Measurements from ENCODE around the gene CLDN17.

CLDN17 gene

DNA sequence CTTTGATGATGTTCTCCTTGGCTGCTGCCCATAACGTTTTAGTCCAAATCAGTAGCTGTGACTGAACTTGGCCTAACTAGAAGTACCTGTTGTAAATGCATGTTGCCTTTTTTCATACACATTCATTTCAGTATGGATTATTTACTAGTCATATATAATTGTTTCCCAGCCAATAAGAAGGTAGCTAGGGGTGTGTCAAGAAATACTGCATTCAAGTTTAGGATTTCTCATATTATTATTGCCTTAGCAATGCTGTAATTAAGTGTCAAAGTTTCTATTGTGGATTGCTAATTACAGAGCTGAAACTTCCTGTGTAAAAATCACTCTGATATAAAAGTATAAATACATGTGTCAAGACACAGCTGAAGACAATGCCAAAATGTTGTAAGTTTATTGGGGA, at the start of gene CLDN17:
TSS of gene CLDN17 (minus strand) at position 101 of the 400 bp plus-strand sequence. CDS start 188 bp downstream, outside the sequence.
- DNase-seq (ENCODE audit: low spot score) (no peak), FAIRE-seq (no peak)

- DNase-seq (ENCODE audit: low spot score) = no peak
- FAIRE-seq = no peak
Observed at GRCh38 chr21:30216041-30216723, 49.6 kb upstream of the CLDN17 start, which contains the start of gene CLDN8. Gene CLDN8 (minus strand): TSS chr21:30216097. CDS start chr21:30215925, 172 bp downstream.

DNA sequence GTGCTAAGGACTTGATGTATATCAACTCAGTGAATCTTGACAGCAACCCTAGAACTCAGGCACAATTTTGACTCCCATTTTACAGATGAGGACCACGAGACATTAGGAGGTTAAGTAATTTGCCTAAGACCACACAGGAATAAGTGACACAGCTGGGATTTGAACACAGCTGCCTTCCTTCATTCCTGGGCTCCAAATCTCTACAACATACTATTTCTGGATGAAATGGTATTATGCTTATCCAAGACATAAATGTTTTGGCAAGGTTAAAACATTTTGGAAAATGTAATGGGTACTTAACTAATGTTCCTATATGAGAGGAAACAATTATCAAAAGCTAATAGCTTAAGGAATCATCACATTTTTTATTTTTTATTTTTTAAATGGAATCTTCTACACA, 44.5 kb upstream of the CLDN17 start:
- FAIRE-seq (no peak), DNase-seq (ENCODE audit: low spot score) (no peak)

DNA sequence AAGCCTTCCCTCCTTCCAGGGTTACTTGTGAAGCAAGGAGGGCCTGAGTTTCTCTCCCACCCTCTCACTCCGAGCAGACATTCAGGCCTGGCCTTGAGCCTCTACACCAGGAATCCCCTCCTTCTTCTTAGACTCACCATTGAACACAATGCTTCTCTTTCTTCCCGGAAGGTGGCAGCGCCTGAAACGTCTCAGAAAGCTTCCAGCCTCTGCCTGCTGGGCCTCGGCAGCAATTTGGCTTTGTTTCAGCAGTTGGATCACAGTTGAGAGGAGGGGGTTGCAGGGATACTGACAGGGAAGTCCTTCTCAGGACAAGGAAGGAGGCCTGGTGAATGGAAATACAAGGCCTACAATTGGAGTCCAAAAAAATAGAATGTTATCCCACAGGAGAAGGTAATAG, 43.0 kb upstream of the CLDN17 start:
- no peak for FAIRE-seq
- no peak for DNase-seq (ENCODE audit: low spot score)

DNA sequence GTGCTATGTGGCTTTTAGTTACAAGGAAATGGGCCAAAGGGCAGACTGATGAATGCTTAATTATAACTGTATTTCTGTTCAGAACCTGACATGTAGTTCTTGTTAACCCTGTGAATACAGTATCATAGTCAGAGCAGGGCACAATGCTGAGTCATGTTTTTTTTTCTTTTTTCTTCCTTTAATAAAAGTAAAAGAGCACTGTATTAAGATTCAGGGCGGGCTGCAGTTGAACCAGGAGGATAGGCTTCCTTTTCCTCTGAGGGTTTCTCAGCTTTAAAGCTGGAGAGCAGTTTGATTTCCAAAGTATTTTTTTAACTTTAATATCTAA, 40.6 kb upstream of the CLDN17 start:
- DNase-seq (ENCODE audit: low spot score) (no peak), FAIRE-seq (no peak)

DNA sequence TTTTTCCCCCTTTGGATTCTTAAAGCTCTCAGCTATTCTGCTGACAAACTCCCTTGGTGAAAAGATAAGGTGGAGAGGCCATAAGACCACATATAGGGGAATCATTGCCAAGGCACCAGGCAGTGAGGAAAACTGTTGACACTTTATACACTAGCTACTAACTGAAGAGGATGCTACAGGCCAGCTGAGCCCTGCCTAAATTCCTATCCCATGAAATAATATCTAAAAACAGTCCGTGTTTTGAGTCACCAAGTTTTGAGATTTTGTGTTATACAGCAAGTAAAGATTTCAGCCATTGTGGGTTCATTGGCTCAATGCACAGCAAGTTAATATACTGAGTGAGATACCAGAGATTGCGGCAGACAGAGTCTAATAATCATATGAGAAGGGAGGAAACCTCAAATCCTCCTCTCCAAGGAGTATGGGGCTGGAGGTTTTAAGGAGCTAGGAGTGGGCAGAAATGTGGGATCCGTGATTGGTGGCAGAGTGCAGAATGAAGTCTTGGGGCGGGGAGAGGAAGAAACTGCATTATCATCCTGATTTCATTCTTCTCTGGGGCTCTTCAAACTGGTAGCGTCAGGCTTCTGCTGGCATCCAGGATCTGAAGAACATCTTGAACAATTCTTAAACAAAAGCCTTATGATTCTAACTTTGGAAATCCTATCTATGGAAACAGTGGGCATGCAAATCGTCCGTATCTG, 40.1 kb upstream of the CLDN17 start:
- DNase-seq (ENCODE audit: low spot score) (no peak), FAIRE-seq (no peak)

DNA sequence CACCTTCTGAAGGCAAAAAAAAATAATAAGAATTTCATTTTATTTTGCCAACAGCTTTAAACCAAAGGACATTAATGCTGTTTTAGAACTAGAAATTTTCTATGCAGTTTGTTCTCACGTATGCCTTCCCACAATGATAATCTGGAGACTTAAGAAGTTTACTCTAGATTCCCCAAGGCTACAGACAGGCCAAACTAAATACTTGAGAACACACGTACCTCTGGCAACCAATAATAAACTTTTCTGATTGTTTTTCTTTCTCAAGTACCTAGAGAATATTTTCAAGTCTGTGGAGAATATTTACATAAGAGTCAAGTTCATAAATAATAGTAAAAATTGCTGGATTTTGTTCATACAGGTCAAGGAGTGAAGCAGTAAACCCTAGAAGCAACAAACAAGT, 33.4 kb upstream of the CLDN17 start:
- DNase-seq (ENCODE audit: low spot score) = no peak
- no peak for FAIRE-seq

- peak; percentile 14 for DNase-seq (ENCODE audit: low spot score)
- peak; percentile 42 for FAIRE-seq
Observed at GRCh38 chr21:30194701-30195299, 28.2 kb upstream of the CLDN17 start.

GRCh38 chr21:30193201-30193600, 26.6 kb upstream of the CLDN17 start:
- DNase-seq (ENCODE audit: low spot score) (no peak), FAIRE-seq (no peak)

DNA sequence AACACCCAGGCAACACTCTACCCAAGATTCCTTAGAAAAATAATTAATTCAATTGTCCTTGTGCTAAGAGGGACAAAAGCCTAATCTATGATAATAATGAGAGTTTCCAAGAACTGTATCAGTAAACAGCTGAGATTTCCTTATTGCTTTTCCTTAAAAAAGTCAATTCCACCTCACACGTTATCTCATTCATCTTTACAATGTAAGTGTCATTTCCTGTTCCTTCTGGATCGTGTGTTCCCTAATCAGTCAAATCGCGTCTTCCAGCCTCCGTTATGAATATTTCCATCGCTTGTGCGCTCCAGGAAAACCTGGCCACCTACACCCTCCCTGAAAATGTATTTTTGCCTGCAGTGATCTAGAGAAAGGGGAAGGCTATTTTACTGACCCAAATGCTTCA, 23.9 kb upstream of the CLDN17 start:
- FAIRE-seq (no peak), DNase-seq (ENCODE audit: low spot score) (no peak)

DNA sequence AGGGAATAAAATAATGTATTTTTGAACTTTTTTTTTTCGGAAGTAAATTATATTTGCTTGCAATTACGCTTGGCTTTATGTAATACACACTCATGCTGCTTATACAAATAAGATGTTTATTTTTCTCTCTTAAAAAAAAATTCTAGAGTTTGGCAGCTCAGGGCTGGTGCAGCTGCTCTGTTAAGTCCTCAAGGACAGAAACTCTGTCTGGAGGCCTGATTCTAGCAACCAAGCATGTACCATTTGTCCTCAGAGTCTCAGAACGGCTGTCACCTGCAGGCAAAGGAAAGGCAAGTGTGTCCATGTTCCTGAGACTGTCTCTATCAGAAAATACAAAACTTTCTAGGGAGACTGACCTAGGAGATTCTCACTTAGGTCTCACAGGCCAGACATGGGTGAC, 23.2 kb upstream of the CLDN17 start:
- no peak for DNase-seq (ENCODE audit: low spot score)
- FAIRE-seq = no peak

- no peak for FAIRE-seq
Observed at GRCh38 chr21:30186242-30186641, 19.6 kb upstream of the CLDN17 start.

DNA sequence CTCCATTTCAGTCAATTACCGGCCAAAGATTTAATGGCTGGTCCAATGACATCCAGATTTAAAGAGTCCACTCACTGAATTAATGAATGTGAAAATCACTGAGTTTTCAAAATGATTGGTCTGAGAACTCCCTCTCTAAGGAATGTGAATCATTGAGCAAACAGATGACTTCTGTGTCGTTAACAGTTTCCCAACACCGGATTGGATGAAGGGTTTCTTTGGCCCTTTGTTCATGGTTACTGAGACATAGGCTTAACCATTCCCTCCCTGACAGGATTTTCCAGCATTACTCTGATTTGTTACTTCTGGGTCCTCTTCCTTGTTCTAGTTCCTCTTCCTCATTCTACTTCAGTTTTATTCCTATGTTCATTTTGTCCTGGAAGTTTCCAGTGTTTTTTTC, 1.5 kb upstream of the CLDN17 start:
- FAIRE-seq (no peak), DNase-seq (ENCODE audit: low spot score) (no peak)

More at GRCh38 chr21:30186242-30186641, 19.6 kb upstream of the CLDN17 start:
- DNase-seq (ENCODE audit: low spot score) = no peak

DNA sequence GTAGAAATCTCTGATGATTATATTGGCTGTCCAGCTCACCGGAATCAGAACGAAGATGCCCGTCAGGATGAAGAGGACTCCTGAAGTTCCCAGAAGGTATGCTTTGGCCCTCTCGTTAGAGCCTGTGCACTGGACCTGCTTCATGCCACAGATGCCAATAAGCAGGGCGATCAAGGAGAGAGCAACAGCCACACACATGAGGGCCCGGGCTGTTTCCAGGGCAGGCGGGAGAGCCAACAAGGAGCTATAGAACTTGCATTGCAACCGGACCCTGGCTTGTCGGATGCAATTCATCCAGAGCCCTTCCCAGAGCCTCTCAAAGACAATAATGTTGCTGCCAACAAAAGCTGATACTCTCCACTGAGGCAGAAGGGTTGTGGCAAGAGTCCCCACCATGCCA, 434 bp downstream of the CLDN17 start:
- DNase-seq (ENCODE audit: low spot score) (no peak), FAIRE-seq (no peak)

DNA sequence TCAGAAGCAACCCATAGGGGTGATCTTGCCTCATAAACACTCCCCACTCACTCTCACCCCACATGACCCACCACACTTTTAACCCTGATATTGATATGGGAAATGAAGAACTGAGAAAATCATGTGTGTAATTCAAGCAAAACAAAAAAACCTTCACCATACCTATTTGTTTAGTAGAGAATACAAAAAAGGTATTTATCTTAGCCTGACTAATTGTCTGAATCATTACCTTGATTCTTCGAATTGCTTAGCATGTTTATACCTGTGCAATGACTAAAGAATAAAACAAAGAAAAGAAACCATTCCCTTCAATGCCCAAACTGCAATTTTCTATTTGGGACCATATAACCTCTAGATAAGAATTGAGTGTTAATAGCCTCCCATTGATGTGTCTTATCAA, 1.8 kb downstream of the CLDN17 start:
- FAIRE-seq (no peak), DNase-seq (ENCODE audit: low spot score) (no peak)

DNA sequence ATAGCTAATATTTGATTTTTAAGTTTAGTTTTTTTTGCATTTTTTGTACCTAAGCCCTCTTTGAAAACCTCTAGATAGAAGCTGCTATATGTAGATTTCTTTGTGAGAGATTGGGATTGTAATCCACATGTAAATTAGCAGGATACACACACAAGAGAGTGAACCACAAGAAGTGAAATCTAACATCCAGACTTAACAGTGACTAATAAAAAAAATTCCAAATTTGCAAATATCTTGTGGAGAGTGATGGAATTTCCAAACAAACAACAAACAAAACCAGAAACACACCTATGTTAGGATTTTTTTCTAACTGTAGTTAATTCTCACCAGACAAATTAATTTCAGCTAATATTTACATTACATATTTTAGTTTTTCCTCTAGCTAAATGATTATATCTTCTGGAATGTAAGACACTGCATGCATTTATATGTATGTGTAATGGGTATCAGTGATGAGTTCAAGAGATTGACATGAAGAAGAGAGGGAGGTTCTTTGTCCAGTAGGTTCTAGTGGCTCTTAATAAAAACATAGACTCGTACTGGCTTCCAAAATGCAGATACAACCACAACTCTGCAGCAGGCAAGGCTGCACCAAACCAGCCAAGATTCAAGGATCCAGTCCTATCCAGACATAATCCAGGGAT, 12.8 kb downstream of the CLDN17 start:
- FAIRE-seq (no peak), DNase-seq (ENCODE audit: low spot score) (no peak)

DNA sequence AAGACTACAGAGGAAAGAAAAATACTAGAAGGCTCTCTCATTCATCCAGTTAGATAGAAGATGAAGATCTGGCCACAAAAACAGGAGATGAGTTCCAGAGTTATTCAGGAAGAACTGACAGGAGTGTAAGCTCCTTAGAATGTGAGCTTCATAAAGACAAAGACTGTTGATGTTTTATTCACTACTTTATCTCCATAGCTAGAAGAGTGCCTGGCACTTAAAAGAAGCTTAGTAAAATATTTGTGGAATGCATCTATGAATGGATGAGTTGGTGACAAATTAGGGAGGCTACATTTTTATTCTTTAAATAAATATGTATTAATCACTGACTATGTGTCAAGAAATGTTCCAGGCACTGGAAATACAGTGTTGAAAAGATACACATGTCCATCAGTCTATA, 13.8 kb downstream of the CLDN17 start:
- FAIRE-seq = no peak
- DNase-seq (ENCODE audit: low spot score) = no peak

GRCh38 chr21:30148906-30149305, 17.7 kb downstream of the CLDN17 start:
- DNase-seq (ENCODE audit: low spot score) = no peak
- FAIRE-seq = no peak

GRCh38 chr21:30146558-30147282, 19.9 kb downstream of the CLDN17 start:
- DNase-seq (ENCODE audit: low spot score) (no peak), FAIRE-seq (no peak)

DNA sequence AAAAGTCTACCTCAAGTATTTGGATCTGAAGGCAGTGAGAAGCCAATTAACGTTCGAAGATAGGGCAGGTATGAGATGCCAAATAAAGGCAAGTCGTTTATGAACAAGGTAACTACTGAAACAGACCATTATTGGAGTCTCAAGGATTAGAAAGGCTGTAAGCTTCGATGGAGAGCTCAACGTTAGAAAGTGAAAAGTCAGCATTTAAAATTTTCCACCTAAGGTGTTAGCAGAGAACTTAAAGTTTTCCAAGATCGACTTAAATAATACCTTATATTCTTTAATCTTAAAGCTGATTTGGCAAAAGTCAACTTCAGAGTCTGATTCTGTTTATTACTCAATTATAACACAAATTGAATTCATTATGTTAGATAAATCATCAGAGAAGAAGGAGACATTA, 28.1 kb downstream of the CLDN17 start:
- FAIRE-seq = no peak

DNA sequence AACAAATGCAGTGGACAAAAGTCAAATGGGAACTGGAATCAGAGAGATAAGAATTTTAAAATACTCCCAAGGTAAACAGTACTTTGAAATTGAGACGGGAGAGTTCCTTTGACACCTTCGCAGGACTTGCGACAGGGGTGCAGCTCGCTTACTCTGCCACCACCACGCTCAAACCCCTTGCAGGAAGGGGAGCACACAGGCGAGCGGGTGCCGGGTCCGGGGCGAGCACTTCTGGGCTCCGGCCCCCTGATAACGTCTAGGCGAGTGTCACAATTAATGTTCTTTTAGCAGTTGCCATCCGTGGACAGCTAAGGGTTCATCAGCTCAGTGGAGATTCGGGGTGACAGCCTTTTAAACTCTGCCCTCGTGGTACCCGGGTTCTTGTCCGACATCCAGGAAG, 37.4 kb downstream of the CLDN17 start:
- FAIRE-seq = no peak
- no peak for DNase-seq (ENCODE audit: low spot score)

More for the DNA sequence above, 28.1 kb downstream of the CLDN17 start:
- no peak for DNase-seq (ENCODE audit: low spot score)

- no peak for DNase-seq (ENCODE audit: low spot score)
- no peak for FAIRE-seq
Observed at GRCh38 chr21:30126576-30126975, 40.0 kb downstream of the CLDN17 start.
